ENCODE results near the gene MTMR12.

The MTMR12 gene

DNA sequence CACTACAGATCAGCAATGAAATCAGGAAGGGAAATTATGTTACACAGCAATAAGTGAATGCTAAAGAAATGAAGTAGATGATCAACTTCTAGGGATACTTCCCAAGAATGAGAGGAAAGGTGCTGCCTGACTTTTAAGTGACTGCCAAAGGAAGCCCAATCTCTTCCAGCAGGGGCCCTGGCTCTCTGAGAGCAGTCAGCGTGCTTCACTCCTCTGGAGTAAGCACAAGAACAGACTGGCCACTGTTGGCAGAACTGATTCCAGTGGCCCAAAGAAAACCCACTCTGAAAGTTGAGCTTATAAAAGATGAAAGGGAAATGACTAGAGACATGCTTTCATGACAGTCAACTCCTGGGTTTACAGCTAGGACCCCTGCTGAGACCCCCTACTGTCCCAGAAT, 41.8 kb downstream of the MTMR12 start:
- DNase-seq: no peak

- DNase-seq: no peak
These were observed 42.6 kb downstream of the MTMR12 start for GRCh38 chr5:32270178-32270577.

DNA sequence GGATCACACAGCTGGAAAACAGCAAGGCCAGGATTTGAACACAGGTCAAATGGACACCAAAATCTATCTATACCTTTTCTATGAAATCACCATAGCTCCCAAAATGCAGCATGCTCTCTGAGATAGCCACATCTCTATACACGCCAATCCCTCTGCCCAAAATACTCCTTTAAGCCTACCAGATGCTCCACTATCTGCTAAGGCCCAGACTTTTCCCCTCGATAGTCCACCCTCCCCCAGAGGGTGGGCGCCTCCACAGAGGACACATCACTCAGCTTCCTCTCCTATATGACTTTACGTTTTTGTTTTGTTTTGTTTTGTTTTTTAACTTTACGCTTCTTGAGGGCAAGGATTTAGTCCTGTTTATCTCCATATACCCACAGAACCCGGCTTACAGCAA, 46.8 kb downstream of the MTMR12 start:
- DNase-seq: no peak

GRCh38 chr5:32264957-32265572, 47.7 kb downstream of the MTMR12 start:
- no peak for DNase-seq

DNA sequence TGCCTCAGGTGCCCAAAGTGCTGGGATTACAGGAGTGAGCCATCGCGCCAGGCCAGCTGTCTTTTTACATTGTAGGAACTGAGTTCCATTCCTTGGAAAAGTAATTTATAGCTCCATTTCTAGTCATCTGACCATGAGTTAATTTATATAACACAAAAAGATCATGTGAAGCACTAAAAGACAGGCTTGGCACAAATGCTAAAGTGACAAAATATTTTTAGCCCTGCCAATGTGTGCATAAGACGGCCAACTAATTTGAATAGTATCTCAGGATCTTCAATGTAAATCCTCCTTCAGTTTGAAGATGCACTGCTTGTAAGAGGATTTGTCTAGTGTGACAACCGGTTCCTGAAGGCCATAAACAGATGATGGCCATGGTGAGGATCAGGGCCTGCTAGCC, 49.1 kb downstream of the MTMR12 start:
- DNase-seq: no peak

DNA sequence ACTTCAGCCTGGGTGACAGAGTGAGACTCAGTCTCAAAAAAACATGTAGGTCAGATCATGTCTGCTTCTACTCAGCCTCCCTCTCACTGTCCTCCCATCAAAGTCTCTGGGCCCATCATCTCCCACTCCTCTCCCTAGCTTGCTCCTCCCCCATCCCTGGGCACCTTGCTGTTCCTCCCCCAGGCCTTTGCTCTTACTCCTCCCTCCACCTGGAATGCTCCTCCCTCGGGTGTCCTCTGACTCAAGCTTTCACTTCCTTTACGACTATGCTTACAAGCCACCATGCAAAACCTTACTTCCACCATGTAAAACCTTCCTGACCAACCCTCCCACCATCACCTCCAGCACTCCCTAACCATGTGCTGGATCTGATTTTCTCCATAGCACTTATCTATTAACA, 51.5 kb downstream of the MTMR12 start:
- DNase-seq: no peak

DNA sequence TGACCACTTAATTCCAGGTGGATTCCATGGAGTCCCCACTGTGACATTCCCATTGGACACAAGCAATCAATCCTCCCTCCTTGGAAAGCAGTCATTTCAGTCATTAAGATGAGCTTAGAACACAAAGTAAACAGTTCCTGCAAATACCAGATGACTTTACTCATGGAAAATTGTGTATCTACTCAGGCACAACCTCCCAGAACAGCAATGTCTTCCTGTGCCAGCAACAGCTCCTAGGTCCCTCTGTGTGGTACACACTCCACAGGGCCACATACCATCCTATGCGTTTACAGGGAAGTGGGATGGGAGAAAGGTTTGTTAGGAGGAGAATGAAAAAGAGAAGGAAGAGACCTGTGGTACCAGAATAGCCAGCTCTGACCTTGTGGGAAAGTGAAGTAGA, 53.7 kb downstream of the MTMR12 start:
- no peak for DNase-seq

DNA sequence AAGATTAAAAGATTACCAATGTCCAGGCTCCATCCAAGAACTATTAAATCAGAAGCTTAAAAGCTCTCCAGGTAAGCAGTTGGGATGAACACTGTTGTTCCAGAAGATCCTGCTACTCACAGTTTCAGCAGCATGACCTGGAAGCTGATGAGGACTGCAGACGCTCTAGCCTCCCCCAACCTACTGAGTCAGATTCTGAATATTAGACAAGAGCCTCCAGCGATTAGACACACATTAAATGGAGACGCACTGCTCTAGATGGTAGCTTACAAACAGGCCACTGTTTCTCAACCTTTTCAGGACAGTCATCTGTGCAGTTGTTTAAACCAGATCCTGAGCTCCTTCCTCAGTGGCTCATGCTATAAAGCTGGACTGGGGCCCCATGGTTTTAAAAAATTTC, 54.3 kb downstream of the MTMR12 start:
- no peak for DNase-seq

- DNase-seq: no peak
These were observed 57.2 kb downstream of the MTMR12 start for GRCh38 chr5:32255540-32255900.

DNA sequence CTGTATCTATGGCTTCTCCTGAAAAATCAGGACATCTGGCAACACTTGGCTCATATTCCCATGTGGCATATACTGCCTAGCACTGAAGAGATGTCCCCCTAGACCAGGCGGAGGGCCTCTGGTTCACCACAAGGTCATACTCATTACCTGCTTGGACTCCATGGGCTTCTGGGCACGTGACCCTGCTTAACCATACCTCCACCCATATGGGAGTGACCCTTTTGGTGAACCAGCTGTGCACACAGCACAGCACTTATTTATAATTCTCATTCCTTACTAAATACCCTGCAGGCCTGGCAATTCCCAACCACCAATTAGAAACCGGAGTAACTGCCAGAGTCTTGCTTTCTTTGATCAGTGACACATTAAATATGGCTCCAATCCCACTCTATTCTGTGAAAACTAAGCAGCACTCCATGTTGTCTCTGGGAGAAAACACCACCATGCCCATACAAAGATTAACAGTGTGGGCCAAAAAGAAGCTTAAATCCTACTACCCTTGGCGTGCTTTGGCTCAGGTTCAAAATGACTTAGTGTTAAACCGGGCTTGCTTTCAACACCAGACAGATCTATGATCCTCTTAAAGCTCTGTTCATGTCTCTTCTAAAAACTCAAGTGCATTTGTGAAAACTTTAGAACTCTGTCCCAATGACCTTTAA, 57.7 kb downstream of the MTMR12 start:
- no peak for DNase-seq

DNA sequence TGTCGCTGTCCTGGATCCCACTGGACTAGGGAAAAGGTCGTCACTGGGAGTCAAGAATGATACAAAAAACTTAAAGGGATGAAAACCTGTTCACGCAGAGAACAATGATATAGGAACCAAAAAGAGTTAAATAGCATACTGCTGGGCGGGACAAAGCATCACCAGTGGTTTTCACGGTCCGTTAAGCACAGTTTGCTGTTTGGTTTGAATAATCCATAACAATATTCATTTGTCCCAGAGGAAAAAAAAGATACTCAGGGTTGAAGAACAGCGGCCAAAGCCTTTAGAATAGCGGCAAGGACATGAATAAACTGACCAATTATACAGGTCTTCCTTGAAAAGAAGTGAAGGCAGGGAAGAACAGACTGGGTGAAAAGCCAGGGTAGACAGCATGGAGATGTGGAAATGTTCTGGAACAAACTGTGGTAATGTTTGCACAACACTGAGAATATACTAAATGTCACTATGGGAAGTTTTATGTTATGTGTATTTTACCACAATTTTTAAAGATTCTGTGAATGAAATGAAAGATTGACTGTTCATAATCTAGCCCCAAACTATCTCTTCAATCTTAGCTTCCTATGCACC, 60.8 kb downstream of the MTMR12 start:
- DNase-seq: no peak

DNA sequence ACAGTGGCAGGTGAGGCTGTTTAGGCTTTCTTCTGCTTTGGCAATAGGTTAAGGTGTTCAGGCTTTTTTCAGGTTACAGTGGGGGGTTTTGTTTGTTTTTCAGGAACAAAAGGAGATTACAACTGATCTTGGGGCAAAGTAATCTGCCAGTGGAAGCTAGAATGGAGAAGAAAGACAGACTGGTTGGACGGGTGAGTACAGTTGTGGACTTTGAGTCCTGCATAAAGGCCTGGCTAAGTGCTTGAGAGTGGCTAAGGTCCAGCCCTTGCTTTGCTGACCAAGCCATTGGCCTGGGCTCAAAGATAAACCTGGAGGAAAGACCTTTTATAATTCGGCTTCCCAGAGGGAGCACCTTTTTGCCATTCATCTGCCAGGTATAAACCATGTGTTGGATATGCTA, 63.1 kb downstream of the MTMR12 start:
- DNase-seq: no peak

GRCh38 chr5:32245742-32246141, 67.0 kb downstream of the MTMR12 start:
- no peak for DNase-seq

GRCh38 chr5:32244017-32244416, 68.7 kb downstream of the MTMR12 start:
- DNase-seq: no peak

DNA sequence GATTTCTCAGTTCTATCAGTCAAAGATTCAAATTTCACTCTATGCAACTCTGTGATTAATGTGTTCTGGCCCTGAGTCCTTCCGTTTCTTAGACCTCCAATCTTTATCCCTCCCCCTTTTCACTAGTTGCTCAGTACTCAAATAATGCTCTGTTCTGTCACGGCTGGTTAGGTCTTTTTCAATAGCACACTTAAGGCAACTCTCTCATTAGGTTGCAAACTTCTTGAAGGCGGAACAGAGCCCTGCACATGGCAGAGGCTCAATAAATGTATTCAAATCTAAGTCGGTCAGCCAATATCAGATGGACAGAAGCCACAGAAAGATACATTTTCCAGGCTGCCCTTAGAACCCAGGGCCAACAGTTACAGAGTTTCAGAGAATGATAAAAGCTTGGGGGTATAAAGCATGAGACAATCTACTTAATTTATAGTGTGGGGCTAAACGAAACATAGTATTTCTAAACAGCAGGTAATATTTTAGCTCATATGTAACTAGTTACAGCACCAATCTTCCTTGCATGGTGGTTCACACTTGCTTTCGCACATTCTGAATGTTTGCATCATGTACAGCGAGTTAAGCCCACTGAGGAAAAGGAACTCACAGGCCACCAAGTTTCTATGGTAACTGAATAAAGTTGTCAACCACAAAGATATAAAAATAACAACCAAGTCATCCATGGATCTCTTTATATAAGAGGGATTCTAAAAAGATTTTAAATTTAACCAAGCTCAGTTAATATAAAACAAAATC, 71.5 kb downstream of the MTMR12 start:
- no peak for DNase-seq

DNA sequence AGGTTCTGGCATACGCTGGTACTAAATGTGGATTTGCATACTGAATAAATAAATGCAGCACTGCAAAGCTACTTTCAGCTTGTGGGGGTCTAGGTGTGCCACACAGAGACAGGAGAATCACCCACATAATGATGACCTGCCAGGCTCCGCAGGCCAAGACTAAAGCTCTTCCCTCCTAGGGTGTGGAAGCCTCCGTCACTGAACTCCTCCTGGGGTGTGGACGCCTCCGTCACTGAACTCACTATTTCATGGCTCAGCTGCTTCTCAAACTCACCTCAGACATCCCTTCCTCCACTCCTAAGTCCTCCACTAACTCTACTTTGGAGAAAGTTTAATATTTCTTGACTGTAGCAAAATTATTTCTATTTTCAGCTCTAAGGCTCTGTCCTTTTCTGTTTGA, 73.4 kb downstream of the MTMR12 start:
- DNase-seq: no peak

DNA sequence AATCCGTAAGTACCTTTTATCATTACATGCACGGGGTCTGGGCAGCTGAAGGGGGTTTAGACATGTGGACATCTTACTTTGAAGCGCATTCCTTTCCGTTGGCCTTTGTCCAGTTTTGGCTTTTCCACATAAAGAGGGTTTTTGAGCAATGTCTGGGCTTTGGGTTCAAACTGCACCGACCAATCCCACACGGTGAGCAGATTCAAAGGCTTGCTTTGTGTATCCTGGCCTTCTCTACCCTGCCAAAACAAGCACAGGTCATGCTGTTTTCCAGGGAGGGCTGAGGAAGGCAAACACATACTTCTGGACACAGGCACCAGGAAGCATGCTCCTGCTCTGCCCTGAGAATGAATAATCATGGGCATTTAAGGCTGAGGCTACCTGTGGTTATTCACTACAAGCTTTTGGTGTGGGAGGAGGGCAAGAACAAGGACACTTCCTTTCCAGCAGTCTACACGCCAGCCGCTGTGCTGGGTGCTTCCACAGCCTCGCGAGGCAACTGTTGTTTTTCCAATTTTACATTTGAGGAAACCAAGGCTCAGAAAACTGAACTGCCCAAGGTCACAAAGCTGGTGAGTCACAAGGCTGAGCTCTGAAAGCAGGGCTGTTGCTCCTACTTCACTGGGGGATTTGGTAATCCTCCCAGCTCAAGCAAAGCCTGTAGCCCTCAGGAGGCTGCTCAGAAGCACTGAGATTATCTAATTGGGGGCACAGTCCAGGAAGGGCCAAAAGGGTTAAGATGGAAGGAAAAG, 78.9 kb downstream of the MTMR12 start:
- no peak for DNase-seq

- DNase-seq: no peak
These were observed 79.5 kb downstream of the MTMR12 start for GRCh38 chr5:32233220-32233695.

GRCh38 chr5:32232441-32233219, 80.1 kb downstream of the MTMR12 start:
- DNase-seq: peak; percentile 68

- no peak for DNase-seq
These were observed 80.8 kb downstream of the MTMR12 start for GRCh38 chr5:32231929-32232328.

GRCh38 chr5:32231241-32231640, 81.5 kb downstream of the MTMR12 start:
- no peak for DNase-seq

DNA sequence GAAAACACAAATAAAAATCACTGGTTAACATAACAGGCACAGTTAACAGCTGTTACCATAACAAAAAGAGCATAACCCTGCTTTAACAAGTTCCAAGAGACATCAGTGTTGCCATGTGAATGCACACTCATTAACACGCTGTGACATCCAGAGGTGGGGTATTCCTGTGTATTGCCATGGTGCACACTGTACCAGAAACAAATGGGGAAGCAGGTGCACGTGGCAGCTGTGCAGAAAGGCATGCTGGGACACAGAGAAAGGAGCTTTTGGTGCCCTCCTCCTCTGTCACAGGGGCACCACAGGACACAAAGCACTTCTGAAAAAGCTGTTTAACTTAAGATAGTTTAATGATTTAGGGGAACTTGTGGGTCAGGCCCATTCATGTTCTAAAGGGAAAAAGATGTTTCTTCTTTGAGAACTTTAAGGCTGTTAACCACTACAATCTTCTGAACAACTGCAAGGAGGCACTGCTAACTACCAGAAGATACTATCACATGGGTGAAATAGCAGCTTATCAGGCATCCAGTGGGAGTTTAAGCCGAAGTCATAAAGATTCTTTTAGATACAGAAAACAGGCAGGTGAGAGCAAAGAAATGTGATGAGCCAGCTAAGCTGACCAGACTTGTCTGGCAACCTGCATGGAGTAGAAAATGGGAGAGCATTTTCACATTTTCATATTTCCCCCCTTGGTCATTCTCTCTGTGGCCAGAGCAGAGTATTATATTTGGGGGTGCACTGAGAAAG, 82.2 kb downstream of the MTMR12 start:
- no peak for DNase-seq
